Umbilical cord (tissue), 2 donors: Measurements from ENCODE around the gene TRIM65. TPM values are rescaled to one million over a fixed set of nuclear protein-coding genes. Genes with fewer than 3 reads are reported as not detected.

Source experiments
- DNase-seq: peaks from one replicate; pipeline ENCODE4 v3.0.0-alpha.2; 2015; ENCODE audit warnings: low spot score
- total RNA-seq: library from RNA; depleted of rRNA; stranded (reverse); fragments of >200 nt; gene quantifications from one replicate; pipeline ENCODE4 v1.2.3, GENCODE V29; 2014; ENCODE audit warnings: low replicate concordance; ENCODE audit not compliant: insufficient read depth

The TRIM65 gene
- total RNA-seq, 1 donor from 2014 or later = 13.0 TPM

GRCh38 chr17:75917917-75918445, 21.2 kb upstream of the TRIM65 start:
- no peak for DNase-seq

- no peak for DNase-seq
Observed at GRCh38 chr17:75917141-75917916, 20.6 kb upstream of the TRIM65 start.

DNA sequence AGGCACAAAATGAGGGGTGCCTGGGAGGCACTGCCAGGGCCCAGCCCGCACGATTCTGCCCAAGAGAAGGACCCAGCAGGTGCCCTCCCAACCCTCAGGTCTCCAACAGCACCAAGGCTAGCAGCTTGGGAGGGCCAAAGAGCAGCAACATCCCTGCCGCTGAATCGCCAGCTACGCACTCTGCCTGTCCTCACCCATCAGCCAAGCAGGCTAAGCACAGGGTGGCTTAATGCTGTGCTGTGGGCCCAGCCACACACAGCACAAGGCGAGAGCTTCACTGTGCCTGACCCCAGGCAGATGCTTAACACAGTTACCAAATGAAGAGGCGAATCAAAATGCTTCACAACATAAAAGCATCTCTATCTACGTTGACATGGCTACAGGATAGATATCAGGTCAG, 18.5 kb upstream of the TRIM65 start:
- no peak for DNase-seq

- DNase-seq = no peak
Observed at GRCh38 chr17:75914643-75915267, 18.0 kb upstream of the TRIM65 start.

GRCh38 chr17:75913537-75914210, 16.9 kb upstream of the TRIM65 start:
- no peak for DNase-seq

DNA sequence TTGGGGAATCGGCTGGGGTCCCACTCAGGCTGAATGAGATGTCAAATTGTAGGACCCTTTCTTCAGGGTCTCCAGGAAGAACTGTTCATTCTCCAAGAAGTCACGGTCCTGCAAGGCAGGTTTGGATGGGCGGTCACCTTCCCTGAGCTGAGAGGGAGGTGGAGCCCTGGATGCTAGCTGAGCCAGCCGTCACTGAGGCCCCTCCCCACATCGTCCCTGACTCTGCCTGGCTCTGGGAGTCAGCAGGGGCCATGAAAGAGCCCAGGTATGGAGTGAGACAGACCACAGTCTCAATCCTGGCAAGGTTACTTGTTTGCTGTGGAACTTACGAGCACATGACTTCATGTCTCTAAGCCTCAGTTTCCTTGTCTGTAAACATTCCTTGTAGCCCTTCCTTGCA, 13.9 kb upstream of the TRIM65 start:
- no peak for DNase-seq

GRCh38 chr17:75909812-75910274, 13.1 kb upstream of the TRIM65 start:
- DNase-seq = peak; percentile 49

DNA sequence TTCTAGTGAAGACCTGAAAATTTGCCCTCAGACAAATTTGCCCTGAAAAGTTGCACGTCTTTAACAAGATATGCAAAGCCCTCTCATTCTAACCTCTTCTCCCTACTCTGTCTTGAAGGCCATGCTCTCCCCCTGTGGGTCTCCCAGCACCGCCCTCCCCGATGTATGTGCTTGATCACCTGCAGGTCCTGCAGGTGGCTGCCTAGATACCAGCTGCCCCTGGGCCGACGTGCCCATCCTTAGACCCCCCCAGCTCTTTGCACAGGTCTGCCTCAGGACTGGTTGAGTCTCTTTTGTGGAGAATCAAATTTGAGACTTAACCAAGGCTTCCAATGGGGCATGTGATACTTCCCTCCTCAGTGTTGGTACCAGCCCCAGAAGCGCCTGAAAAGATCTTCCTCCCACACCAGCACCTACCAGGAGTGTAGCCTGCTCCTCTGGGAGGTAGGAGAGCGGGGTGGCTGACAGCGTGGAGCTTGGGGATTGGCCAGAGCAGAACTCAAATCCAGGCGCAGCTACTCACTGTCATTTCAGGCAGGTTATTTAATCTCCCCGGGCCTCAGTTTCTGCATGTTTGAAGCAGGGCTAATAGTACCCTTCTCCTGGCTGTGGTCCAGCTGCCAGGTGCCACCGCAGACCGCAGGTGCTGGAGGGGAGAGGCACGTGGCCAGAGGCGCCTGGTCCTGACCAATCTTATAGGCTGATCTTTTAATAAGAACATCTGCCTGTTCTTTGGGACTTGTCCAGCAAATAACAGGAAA, 12.5 kb upstream of the TRIM65 start:
- no peak for DNase-seq

DNA sequence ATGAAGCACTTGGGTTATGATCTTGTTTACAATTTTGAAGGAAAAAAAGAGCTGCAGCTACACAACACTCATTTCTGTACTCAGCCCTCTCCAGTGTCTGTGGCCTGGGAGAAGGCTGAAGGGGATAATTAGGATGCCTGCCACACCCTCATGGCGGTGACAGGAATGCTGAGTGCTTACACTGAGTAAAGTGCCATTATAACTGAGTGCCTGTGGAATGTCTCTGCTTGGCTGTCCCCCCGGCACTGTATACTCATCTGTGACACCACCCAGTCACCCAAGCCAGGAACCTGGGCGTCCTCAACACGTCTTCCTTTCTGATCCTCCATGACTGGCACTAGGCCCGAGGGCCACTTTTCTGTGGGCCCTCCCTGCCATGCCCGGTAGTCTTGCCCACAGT, 11.4 kb upstream of the TRIM65 start:
- DNase-seq = no peak

- DNase-seq = no peak
Observed at GRCh38 chr17:75906143-75906884, 9.6 kb upstream of the TRIM65 start.

GRCh38 chr17:75904749-75905521, 8.2 kb upstream of the TRIM65 start, which contains the start of gene MRPL38:
TSS of gene MRPL38 (minus strand) at chr17:75904884. CDS start at chr17:75904875, 9 bp downstream.
- peak; percentile 93 for DNase-seq

GRCh38 chr17:75902406-75902805, 5.7 kb upstream of the TRIM65 start:
- no peak for DNase-seq

- DNase-seq = no peak
Observed at GRCh38 chr17:75901727-75902126, 5.0 kb upstream of the TRIM65 start.

GRCh38 chr17:75900691-75901533, 4.2 kb upstream of the TRIM65 start:
- no peak for DNase-seq

GRCh38 chr17:75899767-75900468, 3.2 kb upstream of the TRIM65 start:
- DNase-seq = no peak

GRCh38 chr17:75899353-75899752, 2.6 kb upstream of the TRIM65 start:
- DNase-seq = no peak

- DNase-seq = no peak
Observed at GRCh38 chr17:75898791-75899190, 2.0 kb upstream of the TRIM65 start.

DNA sequence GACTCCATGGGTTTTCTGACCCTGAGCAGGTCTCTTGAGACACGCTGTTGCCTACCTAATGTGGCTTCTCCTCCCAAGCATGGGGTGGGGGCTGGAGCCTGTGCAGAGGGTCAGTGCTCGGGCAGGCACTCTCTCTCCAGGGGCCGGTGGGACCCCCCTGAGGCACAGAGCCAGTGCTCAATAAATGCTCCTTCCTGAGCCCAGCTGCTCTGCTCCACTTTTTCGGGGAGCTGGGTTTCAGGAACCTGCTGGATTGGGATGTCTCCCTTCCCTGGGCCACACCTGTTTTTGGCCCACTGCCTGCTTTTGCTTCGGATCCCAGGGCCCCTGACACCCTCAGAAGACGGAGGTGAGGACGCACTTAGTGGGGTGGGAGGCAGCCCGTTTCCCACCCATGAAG, 1.3 kb upstream of the TRIM65 start:
- DNase-seq = no peak
